ENCODE data around the gene RGS9.
A peak's percentile ranks its signal among the peaks of the same experiment; 100 is the strongest.

Gene RGS9

DNA sequence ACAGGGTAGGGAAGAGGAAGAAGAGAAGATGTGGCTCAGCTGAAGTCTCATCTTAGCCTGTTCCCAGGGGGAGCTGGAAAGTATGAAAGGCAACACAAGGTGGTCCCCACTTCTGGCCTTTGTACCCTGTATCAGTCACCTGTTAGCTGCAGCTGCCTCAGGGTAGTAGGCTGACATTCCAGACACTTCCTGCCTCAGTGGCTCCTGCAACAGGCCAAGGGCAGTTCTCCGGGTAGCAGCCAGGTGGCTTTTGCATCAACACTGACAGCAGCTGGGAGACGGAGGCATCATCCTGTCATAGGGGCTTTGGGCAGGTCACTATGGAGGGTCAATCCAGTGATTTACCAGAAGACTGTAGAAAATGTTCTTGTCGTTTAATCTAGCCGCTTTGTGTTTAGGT is 124.0 kb downstream of the RGS9 start:
- no peak for DNase-seq (ENCODE audit: low spot score)

DNA sequence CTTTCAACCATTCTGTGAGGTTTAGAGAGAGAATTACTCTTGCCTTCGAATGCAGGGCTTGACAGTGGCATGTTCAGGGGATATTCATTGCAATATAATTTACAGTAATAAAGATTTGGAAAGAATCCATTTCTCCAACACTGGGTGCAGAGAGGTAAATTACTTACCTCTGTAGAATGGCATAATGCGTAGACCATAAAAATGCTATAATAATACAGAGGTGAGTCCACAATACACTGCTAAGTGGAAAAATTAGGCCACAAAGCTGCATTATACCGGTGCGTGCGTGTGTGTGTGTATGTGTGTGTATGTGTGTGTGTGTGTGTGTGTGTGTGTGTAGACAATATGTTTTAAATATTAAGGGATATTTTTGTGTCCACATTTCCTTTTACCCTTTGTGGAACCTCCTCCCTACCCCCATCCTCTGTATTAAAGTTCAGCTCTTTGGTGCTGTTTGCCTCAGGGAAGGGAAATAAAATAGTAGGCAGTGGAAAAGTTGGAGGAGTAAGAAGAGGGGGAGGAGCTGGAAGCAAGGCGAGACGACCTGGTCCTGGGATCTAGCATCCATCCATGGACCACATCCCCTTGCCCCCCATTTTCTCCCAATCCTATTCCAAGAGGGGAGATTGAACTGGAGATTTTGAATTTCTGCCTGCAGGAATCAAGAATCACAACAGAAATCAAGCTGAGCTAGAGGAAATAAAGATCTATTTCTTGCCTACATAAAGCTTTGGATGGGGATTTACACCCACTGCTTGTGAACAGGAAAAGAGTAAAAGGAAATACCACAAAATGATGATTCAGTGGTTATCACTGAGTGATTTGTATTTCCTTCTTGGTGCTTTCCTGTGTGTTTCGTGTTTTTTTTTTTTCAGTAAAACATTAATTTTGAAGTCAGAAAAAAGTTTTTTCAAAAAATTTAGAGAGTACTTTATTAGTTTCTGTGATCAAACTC is 124.8 kb downstream of the RGS9 start:
- DNase-seq (ENCODE audit: low spot score) = peak; percentile 71

- DNase-seq (ENCODE audit: low spot score) = no peak
These were observed 128.1 kb downstream of the RGS9 start for GRCh38 chr17:65265276-65265675.

DNA sequence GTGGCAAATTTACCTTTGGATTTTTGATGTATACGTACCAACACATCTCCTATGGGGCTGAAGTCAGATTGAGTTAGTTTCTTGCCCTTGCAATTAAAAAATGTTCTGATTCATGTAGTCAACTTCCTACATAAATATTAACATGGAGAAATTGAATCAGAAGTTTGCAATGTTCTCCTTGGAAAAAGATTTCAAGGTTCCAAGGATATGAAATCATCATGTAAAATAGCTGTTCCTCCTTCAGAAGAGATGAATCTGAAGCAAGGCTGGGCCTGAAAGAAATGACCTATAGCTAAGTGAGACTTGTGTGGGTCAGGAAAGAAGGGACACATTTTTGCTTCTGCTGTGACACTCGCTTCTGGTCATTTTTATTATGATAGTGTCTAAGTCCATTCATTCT is 131.7 kb downstream of the RGS9 start:
- DNase-seq (ENCODE audit: low spot score) = peak; percentile 58

DNA sequence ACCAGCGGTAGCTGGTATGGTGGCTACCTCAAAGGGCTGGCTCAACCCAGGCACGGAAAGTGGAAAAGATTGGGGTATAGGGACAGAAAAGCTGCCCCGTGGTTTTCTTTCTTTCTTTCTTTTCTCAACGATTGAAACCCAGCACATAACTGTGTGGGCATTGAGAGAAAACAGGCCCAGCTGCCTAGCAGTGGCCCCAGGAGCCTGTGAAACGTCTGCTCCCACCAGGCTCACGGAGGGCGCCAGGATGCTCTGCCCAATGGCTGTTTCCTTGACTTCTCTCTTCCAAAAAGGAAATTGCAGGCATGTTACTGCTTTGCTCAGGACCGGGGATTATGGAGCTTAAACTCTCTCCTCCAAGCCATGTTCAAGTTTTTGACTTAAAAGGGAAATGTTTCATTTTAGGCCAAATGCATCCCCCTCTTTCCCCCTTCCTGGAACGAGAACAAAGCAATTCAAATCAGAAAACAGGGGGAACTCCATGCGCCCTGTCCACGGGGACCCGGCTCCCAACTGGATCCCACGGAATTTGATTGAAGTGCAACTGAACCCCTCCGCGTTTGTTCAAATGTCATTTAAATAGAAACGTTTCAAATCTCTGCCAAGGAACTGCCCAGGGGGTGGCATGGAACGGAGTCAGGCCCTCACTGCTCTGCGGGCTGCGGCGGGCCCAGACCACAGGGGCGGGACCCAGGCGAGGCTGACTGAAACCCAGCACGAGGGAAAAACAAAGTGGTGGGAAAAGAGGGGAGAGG is 133.5 kb downstream of the RGS9 start:
- DNase-seq (ENCODE audit: low spot score) = no peak

DNA sequence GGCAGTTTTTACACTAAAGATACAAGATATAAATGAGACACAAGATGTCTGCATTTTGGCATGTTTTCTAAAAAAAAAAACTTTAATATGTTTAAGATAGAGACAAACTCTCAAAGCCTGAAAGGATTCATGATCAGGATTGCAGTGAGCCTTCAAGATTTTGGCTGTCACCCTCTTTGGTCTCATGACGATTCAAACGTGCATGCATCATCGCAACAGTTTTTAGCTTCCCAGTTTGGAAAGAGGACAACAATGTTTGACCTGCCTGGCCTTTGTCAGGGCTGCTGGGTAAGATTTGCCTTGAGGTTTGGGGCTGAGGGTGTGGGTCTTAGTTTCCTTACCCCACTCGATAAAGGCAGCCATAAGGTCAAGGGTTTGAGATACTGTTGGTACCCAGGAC is 134.1 kb downstream of the RGS9 start:
- DNase-seq (ENCODE audit: low spot score) = no peak
